CD4-positive, alpha-beta T cell treated with Interleukin-15 for 1 hour (primary cell): ENCODE data around the gene RNASE9.
"Not testable (repeated sequence)": the region's sequence is repeated elsewhere in the genome, so short reads cannot be mapped to it uniquely, and the experiment has no call there.

ENCODE experiments used
- DNase-seq: peaks from one replicate; pipeline ENCODE4 v3.0.0-alpha.2; 2020

The RNASE9 gene

GRCh38 chr14:20560961-20561360 lies at the start of gene RNASE9:
Gene RNASE9 (minus strand): TSS chr14:20561047.
- DNase-seq, result no peak

DNA sequence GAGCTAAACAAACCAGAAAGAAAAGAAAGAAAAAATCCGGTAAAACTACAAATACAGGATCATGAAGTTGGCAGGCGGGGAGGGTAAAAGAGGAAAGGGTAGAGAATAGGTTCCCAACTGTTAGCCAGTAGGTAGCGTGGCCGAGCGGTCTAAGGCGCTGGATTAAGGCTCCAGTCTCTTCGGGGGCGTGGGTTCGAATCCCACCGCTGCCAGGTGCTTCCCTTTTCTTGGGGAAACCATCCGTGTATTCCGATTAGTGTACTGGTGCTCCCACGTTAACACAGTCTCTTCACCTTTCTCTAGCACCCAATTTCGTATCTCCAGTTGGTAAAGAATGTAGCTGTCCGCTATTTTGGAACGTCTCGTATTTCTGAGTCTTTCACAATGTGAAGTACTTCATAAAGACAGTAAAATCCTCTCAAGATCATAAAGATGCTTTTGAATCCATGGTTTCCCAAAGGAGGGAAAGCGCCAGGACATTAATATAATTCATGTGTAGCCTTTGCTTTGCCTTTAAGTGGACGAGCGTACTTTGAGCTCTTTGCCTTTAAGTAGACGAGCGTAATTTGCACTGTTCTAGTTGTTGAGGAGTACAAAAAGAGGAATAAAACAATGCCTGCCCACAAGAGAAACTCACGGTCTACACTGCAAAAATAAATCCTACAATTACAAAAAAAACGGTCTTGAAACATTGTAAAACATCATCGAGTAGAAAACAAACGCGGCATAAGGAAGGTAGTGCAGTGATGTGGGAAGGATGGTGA lies 49.3 kb upstream of the RNASE9 start:
- peak; percentile 80 for DNase-seq

- peak; percentile 69 for DNase-seq
These were observed 48.6 kb upstream of the RNASE9 start for GRCh38 chr14:20609215-20610001.

DNA sequence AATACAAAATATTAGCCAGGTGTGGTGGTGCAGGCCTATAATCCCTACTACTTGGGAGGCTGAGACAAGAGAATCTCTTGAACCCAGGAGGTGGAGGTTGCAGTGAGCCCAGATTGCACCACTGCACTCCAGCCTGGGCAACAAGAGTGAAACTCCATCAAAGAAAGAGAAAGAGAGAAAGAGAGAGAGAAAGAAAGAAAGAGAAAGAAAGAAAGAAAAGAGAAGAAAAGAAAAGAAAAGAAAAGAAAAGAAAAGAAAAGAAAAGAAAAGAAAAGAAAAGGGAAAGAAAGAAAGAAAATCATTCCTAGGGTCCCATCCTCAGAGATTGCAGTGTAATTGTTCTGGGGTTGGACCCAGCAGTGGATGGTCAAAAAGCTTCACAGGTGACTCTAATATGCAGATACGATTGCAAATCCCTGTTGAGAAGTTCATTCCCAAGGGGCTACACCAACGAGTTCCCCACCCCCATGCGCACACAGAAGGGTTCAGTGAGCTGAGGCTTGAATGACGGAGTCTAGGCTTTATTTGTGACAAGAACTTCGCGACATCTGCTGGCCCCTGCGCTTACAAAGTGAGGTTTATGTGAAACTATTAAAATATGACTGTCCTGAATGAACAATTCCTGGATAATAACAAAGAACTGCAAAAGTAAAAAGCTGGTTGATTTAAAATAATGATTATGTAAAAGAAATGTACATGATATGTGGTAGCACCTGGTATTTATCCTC lies 47.7 kb upstream of the RNASE9 start:
- no peak for DNase-seq

GRCh38 chr14:20607617-20608016 lies 46.8 kb upstream of the RNASE9 start:
- no peak for DNase-seq

GRCh38 chr14:20606902-20607242 lies 46.0 kb upstream of the RNASE9 start:
- DNase-seq, result no peak

DNA sequence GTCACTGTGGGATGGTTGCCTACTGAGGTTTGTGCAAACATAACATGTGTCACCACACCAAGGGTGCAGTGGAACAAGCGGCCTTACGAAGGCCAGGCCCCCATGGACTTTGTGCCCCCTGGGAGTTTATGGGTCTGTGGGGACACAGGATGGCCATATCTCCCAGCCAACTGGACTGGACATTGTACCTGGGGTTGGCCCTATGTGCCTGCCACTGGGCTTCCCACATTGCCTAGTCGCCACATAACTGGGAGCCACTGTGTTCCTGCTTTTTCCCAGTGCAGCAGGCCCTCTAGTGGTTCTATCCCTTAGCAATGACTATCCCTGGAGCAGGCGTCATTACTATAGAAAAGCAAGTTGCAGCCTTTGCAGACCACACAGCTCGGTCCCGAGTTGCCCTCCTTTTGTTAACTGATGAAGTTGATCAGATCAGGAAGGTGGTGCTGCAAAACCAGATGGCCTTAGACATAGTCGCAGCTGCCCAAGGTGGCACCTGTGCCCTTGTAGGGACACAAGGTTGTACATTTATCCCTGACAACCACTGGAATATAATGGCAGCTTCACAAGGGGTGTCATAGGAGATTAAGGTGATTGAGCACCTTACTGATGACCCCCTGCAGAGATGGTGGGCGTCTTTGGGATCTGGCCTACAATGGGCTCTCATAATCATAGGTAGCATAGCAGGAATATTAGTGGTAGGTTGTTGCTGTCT lies 45.5 kb upstream of the RNASE9 start:
- no peak for DNase-seq

GRCh38 chr14:20603813-20604690 lies 43.2 kb upstream of the RNASE9 start:
- no peak for DNase-seq

GRCh38 chr14:20602583-20602982 lies 41.7 kb upstream of the RNASE9 start:
- no peak for DNase-seq

DNA sequence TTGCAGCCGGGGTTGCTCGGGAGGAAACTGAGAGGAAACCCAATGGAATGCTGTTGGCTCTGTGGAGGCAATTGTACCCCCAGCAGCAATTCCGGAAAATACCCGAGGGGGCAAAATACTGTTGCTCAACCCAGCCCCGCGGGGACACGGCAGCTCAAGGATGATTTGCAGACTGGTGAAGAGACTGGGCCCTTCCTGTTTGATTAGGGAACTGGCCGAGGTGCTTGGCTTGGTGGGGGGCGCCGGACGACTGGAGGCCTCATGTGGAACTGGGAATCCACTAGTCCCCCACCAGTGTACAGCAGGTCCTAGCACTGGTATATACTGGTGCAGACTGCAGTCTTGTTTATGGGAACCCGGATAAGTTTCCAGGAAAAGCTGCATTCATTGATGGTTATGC lies 40.7 kb upstream of the RNASE9 start:
- no peak for DNase-seq

DNA sequence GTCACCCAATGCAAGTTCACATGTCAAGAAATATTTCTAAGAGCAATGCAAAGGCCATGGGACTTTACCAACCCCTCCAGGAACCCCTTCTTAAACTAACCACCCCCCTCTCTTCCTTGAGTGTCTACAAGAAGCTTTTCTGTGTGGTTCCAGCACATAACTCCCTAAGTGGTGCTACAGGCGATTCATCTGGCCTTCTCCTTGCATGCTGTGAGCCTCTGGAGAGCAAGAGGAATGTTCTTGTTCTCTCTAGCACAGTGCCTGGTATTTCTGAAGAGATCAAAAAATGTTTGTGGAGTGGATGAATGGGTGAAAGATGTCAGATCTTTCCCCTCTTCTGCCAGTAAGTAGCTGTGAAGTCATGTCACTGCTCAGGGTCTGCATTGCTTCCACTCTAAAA lies 36.3 kb upstream of the RNASE9 start:
- no peak for DNase-seq

DNA sequence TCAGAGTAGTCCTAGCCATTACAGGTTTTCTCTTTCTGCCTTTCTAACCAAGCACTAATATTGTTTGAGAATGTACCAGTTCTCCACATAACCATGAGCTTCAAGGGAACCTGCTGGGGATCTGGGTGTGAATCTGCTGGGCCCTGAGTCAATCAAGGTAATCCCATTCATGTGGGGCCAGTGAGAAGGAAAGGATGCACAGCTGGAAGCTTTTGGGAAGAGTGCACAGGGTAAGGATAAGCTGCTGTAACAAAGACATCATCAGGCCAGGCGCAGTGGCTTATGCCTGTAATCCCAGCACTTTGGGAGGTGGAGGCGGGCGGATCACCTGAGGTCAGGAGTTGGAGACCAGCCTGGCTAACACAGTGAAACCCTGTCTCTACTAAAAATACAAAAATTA lies 34.9 kb upstream of the RNASE9 start:
- not testable (repeated sequence) for DNase-seq

DNA sequence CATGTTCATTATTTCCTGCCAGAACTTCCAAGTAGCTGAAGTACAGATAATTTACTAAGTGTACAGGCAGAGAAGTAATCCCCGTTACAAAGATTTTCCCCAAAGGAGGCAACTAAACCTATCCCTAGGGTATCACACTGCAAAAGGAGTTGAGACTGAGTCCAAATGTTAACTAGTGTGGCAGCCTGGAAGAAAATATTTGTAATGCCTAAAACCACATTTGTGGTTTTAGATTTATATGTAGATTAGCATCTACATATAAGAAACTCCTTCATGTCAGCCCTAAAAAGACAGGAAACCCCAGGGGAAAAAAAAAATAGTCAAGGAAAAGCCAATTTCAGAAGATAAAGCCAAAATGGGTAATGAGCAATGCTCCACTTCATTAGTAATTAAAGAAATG lies 31.7 kb upstream of the RNASE9 start:
- DNase-seq, result no peak

DNA sequence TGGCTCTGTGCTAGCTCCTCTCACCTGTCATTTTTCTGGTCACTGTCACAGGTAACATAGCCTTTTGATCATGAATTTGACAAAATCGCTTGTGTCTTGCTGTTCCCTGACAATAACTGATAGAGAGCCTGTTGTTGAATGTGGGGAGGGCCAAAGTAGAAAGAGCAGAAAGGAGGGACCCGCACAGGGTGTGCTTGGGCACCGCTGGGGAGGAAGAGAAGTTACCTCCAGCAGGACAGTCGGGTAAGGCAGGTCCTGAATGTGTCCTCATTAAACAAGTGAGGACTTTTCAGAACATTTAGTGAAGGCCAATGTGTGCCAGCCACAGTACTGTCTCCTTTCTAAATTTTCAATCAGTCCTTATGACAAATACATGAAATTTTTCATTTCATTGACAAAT lies 30.4 kb upstream of the RNASE9 start, which contains the start of gene RNASE12:
Gene RNASE12, minus strand, starts transcription at position 142 of the 400 bp plus-strand sequence. CDS start 653 bp downstream, outside the sequence.
- no peak for DNase-seq

- no peak for DNase-seq
These were observed 26.8 kb upstream of the RNASE9 start, which contains the start of gene RNASE11 for GRCh38 chr14:20587489-20588154. Gene RNASE11 (minus strand): TSS chr14:20588001.

- no peak for DNase-seq
These were observed 23.1 kb upstream of the RNASE9 start for GRCh38 chr14:20583908-20584307.

DNA sequence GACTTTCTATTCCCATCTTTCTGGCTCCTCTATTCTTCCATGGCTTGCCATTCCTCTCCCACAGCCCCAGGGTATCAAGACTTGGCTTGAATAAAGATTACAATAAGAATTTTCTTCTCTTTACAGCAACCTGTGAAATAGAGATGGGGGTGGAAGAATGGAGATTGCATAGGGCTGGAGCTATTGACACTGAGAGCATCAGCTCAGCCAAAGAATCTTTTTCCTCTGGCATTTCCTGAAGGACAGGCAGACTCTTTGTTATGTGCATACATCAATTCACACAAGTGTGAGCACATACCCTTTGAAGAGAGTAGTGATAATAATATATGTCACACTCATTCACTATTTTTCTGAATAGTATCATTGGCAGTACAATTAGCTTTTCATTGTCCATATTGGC lies 22.3 kb upstream of the RNASE9 start:
- DNase-seq, result no peak

- DNase-seq, result no peak
These were observed 19.4 kb upstream of the RNASE9 start for GRCh38 chr14:20580242-20580641.

DNA sequence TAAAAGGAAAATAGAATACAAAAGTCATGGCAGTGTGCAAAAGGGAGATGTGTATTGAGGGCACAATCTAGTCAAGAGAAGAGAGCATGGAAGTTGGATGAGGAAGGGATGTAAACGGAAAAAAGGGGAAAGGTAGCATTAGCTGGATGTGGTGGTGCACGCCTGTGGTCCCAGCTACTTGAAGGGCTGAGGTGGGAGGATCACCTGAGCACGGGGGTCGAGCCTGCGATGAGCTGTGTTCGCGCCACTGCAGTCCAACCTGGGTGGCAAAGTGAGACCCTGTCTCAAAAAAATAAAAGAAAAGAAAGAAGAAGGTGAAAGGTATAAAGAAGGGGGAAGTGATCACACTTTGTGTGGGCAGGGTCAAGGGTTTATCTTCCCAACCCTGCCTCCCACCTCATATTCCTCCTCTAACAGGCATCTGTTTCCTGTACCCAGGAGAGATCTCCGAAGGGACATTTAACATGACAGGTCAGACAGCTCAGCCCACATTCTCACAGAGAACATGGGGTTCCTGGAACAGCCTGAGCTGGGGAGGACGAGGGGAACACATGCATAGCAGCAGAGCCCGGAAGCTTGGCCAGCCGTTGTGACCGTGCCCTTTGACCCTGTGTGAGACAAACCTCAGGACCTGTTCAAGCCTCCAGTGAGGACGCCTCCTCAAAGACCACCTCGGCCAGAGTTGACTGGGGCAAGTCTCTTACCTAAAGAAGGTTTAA lies 18.1 kb upstream of the RNASE9 start:
- DNase-seq, result no peak

DNA sequence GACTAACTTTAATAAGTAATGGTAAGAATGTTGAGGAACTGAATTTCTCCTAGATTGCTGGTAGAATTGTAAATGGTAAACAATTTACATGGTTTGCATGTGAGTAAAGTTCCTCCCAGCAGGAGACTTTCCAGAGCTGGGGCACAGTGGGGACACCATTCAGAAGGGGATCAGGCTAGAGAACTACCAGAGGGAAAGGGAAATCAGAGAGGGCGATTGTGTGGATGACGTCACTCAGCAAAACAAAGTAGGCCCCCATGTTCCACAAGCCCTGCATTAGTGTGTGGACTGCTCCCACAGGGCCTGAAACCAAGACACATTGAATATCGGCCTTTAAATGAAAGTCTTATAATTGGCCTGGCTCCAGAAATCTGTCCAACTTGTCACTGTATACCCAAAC lies 17.5 kb upstream of the RNASE9 start:
- DNase-seq, result no peak
